Activated CD4-positive, alpha-beta T cell treated with anti-CD3 and anti-CD28 coated beads, Interleukin-2, amount 50 U/mL, for 48 hours (primary cell): Measurements from ENCODE around the gene IRS4.

ENCODE experiments used
- DNase-seq, 2 experiments: peaks; one replicate each; pipeline ENCODE4 v3.0.0-alpha.2; 2020

The IRS4 gene

DNA sequence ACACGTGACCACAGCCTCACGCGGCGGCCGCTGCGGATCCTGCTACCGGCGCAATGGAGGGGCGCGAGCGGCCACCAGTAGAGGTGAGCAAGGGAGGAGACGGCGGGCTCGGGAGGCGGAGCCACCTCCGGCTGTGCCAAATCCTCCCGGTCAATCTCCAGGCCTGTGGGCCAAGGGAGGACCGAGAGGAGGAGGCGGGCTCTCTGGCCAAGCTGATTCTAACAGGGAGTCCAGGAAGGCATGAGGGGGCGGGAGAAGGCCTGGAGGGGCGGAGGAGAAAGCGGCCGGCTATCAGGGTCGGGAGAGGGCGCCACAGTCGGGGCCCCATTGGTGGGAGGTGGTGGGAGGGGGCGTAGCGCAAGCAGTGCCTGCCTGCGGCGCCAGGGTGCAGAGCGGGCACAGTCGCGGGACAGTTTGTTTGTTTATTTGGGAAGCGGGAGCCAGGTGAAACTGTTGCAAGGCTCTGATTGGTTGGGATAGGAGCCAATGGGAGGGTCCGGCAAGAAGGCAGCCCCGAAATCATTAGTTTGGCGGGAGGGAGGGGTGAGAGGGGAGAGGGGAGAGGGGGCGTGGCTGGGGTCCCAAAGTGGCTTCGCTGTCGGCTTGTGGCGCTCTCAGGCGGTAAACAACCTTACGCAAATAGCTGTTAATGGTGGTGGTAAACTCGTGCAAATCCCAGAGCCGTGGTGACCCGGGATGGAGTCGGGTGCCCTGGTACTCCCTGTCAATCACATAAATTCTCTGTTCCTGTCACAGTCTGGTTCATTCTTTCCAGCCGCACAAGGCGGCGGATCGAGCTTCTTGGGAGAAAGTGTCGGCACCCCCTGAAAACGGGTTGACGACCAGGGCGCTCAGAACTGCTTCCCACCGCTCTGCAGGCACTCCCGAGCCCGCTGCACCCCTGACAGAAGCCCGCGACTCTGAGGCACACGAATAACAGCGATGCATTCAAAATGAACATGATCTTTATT, at the start of gene IRS4:
TSS of gene IRS4 (minus strand) at position 55 of the 971 bp plus-strand sequence.
- DNase-seq = no peak

DNA sequence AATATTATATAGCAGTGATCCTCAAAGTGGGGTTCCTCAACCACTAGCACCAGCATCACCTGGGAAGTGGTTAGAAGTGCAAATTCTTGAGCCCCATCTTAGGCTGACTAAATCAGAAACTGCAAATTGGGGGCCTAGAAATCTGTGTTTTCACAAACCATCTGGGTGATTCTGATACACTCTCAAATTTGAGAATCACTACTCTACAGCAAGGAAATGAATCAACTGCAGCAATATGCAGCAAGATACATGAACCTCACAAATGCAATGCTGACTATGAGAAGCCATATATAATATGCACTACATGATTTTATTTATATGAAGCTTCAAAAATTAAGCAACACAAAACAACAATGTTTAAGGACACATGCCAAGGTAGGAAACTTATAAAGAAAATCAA, 36.2 kb upstream of the IRS4 start:
- DNase-seq = no peak

GRCh38 chrX:108763559-108763958, 27.2 kb upstream of the IRS4 start:
- no peak for DNase-seq

- DNase-seq = no peak
Measured at GRCh38 chrX:108740299-108740774, 4.0 kb upstream of the IRS4 start.

GRCh38 chrX:108737754-108738153, 1.4 kb upstream of the IRS4 start:
- DNase-seq = no peak

DNA sequence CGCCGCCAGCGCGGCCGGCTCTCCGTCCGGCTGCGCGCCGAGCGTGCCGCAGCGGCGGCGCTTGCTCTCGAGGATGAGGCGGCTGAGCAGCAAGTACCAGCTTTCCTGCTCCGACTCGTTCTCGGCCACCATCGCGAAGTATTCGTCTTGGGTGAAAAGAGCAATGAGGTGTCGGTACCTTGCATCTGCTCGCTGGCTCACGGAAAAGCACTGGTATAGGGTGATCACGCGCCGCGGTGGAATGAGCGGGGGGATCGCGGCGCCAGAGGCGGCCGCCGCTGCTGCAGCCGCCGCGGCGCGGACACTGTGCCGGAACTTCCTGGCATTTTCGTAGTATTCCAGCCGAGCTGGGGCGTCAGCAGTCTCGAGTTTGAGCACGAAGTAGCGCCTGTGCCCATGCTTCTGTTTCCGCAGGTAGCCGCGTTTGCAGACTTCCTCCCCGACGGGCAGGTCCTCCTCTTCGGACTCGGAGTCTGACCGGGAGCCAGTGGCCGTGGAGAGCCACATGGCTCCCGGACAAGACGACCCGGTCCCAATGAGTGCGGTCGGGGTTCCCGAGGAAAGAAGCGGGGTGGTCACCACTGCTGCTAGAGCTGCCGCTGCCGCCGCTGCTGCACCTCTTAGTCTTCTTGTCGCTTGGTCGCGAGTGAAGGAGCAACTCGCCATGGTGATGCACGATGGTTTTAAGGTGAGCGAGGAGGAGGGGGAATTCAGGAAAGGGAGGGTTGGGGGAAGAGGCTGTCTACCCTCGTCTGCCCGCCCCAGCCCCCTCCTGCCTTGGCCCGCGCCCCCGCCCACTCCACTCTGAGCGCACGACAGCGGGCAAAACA, 469 bp downstream of the IRS4 start:
- DNase-seq = no peak

GRCh38 chrX:108735091-108735678, 1.2 kb downstream of the IRS4 start:
- no peak for DNase-seq

- DNase-seq = no peak
Measured at GRCh38 chrX:108734426-108734825, 1.9 kb downstream of the IRS4 start.

DNA sequence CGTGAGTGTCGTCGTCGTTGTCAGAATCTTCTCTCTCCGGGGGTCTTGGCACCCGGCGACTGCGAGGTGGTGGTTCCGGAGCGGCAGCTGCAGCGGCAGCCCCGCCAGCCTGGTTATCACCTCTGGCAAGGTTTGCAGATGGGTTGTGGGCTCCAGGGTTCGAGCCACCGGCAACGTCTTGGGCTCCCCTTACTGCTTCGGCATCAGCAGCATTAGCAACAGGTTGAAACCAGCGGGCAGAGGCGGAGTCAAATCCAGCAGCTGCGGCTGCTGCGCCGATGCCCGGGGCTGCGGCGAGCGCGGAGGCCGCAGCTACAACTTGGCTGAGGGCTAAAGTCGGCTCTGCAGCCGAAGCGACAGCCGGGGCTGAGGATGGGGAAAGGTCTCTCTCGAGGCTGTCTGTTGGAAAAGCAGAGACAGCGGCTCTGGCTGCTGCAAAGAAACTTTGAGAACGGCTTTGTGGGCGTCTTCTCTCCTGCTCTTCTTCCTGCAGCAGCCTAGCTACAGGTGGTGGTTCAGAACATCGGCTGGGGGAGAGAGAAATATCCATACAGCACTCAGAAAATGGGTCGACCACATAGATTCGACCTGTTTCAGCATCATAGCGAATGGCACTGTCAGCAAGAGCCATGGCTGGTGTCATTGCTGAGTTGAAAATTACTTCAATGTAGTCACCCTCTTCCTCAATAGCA, 3.6 kb downstream of the IRS4 start:
- no peak for DNase-seq

DNA sequence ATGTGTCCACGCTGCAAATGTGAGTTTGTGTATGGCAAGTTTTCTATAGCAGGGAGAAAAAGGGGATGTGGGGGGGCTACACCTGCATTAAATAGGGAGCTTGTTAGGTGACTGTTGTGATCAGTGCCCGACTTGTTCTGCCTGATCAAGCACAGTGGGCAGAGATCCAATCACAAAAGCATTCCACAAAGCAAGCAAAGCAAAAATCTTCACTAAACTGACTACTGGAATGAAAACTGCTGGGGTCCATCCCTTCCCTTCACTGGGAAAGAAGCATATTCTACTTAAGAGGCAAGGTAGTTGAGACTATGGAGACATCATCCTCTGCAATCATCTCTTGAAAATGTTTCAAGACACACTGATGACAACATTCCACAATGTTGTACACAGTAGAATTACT, 5.2 kb downstream of the IRS4 start:
- no peak for DNase-seq

- no peak for DNase-seq
Measured at GRCh38 chrX:108726748-108727147, 9.6 kb downstream of the IRS4 start.

GRCh38 chrX:108722561-108722960, 13.8 kb downstream of the IRS4 start:
- no peak for DNase-seq

GRCh38 chrX:108712886-108713285, 23.5 kb downstream of the IRS4 start:
- no peak for DNase-seq

DNA sequence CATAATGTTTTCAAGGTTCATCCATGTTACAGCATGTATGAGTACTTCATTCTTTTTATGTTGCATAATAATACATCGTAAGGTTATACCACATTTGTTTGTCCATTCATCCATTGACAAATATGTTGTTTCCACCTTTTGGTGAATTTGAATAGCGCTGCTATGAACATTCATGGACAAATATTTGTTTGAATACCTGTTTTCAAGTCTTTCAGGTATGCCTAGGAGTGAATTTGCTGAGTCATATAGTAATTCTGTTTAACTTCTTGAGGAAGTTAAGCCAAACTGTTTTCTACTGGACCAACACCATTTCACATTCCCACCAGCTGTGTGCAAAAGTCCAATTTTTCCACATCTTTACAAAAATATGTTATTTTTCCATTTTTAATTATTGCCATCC, 31.5 kb downstream of the IRS4 start:
- DNase-seq = no peak

DNA sequence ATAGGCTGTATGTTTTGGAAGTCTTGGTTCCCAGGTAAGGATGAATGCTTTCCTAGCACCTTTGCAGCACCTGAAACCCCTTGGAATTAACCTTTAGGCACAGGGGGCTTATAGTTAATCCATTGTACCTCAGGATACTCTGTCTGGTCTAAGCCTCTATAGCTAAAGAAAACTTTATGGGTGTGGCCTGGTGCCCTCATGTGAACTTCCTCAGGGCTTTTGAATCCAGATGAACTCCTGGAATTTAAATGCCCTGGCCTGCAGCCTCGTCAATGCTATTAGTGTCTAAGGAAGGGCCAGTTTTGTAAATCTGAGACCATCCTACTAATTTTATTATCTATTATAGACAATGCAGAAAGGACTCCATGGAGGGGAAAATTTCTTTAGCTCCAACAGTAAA, 33.8 kb downstream of the IRS4 start:
- no peak for DNase-seq

GRCh38 chrX:108701633-108702032, 34.7 kb downstream of the IRS4 start:
- DNase-seq = no peak

DNA sequence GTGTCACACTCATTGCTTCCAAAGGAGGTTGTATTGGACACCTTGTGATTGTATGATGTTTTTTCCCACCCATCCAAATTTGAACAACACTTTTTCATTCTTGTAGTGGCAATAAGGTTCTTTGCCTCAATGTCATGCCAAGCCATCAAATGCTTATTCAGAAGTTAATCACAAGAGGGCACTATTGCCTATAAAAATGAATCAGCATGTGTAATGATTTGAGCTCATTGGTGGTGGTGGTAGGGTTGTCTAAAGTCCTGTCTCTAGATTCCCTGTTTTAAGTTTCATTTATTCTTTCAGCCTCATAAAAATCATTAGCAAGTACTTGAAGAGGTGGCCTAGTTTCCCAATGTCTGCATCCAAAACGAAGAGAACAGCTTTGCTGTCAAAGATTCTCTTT, 37.0 kb downstream of the IRS4 start:
- no peak for DNase-seq

DNA sequence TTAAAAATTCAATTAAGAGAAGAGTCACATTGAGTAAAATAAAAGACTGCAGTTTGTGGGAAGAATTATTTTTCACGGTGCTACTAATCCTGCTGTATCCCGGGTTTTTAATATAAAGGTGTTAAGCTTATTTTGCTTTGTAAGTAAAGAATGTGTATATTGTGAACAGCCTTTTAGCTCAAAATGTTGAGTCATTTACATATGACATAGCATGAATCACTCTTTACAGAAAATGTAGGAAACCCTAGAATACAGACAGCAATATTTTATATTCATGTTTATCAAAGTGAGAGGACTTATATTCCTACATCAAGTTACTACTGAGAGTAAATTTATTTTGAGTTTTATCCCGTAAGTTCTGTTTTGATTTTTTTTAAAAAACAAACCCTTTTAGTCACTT, 39.7 kb downstream of the IRS4 start:
- no peak for DNase-seq
